H4 (cell line): ENCODE data around the gene AGT. TPM values are rescaled to one million over a fixed set of nuclear protein-coding genes. Genes with fewer than 3 reads are reported as not detected.
"Not testable (repeated sequence)": the region's sequence is repeated elsewhere in the genome, so short reads cannot be mapped to it uniquely, and the experiment has no call there.

Source experiments
- DNase-seq: peaks from one replicate; pipeline ENCODE4 v3.0.0-alpha.2; 2015; ENCODE audit warnings: low spot score
- total RNA-seq: library from RNA; depleted of rRNA; stranded (reverse); fragments of >200 nt; shearing (Covaris generic); gene quantifications from 2 replicates; pipeline ENCODE4 v1.2.3, GENCODE V29; 2014

The AGT gene
- total RNA-seq, 1 experiment from 2014 or later: 66.1 TPM

DNA sequence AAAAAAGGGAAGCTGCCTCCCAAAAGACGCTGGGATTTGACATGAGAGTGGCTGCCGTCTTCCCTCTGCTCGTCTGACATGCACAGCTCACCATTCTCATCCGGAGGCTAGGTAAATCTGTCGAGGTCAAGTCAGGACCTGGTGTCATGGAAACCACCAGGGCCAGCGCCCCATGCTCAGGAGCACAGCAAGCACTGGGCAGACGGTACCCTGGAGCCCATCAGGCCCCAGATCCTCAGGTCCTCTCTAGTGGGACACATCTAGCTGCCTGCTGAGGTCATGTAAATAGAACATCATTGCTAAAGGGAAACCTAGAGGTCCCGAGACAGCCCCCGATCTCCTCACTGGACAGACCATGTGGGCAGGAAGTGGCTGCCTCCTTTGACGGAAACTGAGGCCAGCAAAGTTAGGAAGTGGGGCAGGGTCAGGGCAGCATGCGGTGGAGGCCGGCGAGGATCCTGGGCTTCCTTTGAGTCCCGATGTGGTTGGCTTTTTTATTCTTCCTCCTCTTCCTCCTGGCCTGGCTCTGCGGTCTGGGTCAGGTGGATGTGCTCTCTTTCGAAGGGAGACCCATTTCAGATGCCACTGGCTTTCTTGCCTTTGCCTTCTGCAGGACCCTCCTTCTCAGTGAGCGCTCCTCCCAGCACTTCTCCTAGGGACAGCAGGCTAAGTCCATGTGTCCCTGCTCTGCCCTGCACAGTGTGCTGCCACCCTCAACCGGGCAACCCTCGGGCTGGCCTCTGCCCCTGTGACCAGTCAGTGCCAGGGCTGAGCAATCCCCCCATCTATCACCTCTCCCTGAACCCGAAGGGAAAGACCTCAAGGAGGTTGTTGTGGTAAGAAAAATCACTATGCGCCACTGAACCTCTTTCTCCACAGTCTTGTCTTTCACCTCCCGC, 5.9 kb downstream of the AGT start:
- no peak for DNase-seq

GRCh38 chr1:230706887-230707731, 6.8 kb downstream of the AGT start:
- no peak for DNase-seq

DNA sequence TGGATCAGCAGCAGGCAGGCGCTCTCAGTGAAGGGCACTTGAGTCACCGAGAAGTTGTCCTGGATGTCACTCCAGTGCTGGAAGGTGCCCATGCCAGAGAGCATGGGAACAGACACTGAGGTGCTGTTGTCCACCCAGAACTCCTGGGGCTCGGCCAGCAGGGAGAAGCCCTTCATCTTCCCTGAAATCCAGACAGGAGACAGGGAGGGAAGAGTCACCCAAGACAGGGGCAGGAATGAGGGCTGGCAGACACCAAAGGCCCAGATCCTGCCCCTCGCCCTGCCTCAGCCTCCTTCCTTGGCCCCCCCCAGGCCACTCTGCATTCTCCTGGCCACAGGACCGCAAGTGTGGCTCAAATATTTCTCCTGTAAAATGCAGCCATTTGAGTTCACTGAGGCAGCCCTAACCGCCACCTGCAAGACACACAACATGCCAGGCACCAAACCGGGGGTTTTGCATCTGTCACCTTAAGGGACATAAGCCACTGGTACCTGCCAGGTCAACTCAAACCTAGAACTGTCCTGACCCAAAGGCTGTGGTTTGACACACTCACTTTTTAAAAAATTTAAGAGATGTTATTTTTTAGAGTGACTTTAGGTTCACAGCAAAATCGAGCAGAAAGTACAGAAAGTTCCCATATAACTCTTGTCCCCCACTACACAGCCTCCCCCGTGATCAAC, 7.8 kb downstream of the AGT start:
- no peak for DNase-seq

GRCh38 chr1:230705289-230706019, 8.5 kb downstream of the AGT start:
- no peak for DNase-seq

DNA sequence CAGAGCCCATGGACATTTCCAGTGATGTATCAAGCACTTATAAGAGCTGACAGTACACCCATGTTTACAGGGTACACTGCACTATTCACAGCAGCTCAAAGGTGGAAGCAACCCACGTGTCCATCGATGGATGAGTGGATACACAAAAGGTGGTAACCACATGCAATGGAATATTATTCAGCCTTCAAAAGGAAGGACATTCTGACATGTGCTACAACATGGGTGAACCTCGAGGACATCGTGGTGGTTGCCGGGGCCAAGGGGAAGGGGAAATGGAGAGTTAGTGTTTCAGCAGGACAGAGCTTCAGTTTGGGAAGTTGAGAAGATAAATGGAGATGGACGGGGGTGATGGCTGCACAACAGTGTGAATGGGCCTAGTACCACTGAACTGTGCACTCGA, 9.1 kb downstream of the AGT start:
- no peak for DNase-seq

- no peak for DNase-seq
Observed at GRCh38 chr1:230703679-230704385, 10.1 kb downstream of the AGT start.

- no peak for DNase-seq
Observed at GRCh38 chr1:230702934-230703678, 10.8 kb downstream of the AGT start.

GRCh38 chr1:230701895-230702768, 11.8 kb downstream of the AGT start:
- no peak for DNase-seq

DNA sequence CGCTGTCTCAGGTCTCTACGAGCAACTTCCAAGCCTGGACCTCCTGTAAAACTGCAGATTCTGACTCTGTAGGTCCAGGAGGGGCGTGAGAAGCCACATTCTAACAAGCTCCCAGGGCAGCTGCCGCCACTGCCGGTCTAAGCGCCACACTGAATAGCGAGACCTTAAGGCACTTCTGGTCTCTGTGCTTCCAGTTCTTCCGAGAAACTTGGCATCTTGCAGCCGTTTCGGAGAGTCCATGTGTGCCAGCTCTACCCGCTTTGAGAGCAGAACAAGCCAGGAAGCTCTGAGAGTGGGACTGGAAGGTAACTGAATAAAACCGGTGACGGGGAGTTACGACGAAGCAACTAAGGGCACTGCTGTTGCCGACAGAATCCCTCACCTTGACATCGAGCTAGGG, 12.5 kb downstream of the AGT start:
- DNase-seq: no peak

GRCh38 chr1:230700132-230700531, 13.8 kb downstream of the AGT start:
- no peak for DNase-seq

GRCh38 chr1:230699716-230700115, 14.2 kb downstream of the AGT start:
- no peak for DNase-seq

DNA sequence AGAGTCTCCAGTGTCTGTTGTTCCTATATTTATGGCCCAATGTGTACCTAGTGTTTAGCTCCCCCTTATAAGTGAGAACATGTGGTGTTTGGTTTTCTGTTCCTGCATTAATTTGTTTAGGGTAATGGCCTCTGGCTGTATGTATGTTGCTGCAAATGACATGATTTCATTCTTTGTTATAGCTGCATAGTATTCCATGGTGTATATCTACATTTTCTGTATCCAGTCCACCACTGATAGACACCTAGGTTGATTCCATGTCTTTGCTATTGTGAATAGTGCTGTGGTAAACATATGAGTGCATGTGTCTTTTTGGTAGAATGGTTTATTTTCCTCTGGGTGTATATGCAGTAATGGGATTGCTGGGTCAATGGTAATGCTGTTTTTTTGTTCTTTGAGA, 15.0 kb downstream of the AGT start:
- not testable (repeated sequence) for DNase-seq

- DNase-seq: no peak
Observed at GRCh38 chr1:230698130-230698529, 15.8 kb downstream of the AGT start.

- no peak for DNase-seq
Observed at GRCh38 chr1:230696722-230697437, 17.0 kb downstream of the AGT start.

- no peak for DNase-seq
Observed at GRCh38 chr1:230696218-230696617, 17.7 kb downstream of the AGT start.

- DNase-seq: no peak
Observed at GRCh38 chr1:230694991-230695390, 18.9 kb downstream of the AGT start.

DNA sequence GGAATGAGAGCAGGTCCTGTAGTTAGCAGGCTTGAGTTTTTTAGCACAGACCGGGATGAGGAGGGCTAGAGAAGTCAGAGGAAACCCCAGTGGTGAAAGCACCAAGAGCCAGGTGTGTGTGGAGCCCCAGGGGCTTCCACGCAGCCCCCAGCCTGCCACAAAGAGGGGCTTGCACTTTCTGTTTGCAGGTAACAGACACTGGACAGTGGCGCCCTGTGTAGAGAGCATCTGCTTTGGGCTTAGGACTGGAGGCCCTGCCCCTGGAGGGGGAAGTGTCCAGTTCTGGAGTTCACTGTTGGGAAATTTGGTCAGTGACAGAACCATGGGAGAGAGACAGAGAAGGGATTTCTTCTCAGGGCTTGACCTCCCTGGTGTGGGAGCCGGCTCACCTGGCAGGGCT, 19.5 kb downstream of the AGT start:
- no peak for DNase-seq

DNA sequence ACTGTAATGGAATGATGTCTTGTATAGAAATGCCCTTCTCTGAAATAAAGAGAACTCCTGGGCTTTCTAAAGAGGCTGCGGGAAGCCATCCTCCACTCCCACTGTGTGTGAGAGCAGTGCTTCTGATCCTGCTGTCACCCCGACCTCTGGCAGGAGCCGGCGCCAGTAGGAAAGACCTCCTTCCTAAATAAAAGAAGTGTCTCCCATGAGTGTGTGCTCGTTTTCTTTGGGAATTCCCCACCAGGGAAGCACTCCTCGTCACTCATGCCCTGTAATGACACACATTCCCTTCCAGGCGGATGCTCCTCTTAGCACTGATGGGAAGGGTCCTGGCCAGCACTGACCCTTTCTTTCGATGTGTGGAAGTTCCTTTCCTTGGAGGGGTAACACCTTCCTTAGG, 20.1 kb downstream of the AGT start:
- DNase-seq: no peak

- no peak for DNase-seq
Observed at GRCh38 chr1:230693221-230693620, 20.7 kb downstream of the AGT start.
